GM12801 (cell line): Measurements from ENCODE around the gene PPP2R5C.

ENCODE experiments used
- CTCF ChIP-seq: IDR thresholded peaks from one replicate; pipeline ENCODE4 v1.5.1; 2011; ENCODE audit warnings: control low read depth; ENCODE audit not compliant: insufficient read length; ENCODE audit errors: extremely low read depth

Gene PPP2R5C

GRCh38 chr14:101950516-101951215 lies 189.2 kb downstream of the PPP2R5C start:
- TF ChIP-seq CTCF = no peak

- TF ChIP-seq CTCF = no peak
Measured at GRCh38 chr14:101953151-101953550, 191.6 kb downstream of the PPP2R5C start.

- no peak for TF ChIP-seq CTCF
Measured at GRCh38 chr14:101954501-101954900, 193.0 kb downstream of the PPP2R5C start.

- no peak for TF ChIP-seq CTCF
Measured at GRCh38 chr14:101955695-101956161, 194.2 kb downstream of the PPP2R5C start.

GRCh38 chr14:101956179-101956885 lies 194.8 kb downstream of the PPP2R5C start:
- no peak for TF ChIP-seq CTCF

GRCh38 chr14:101957406-101958234 lies 196.1 kb downstream of the PPP2R5C start:
- TF ChIP-seq CTCF = no peak
